DMS53 treated with DMSO at 0.1 percent for 48 hours (cell line): Measurements from ENCODE around the gene PRSS56.

Experiments
- DNase-seq: peaks from one replicate; lab custom pipeline; 2025; ENCODE audit not compliant: unreplicated experiment; lab: John Stamatoyannopoulos, UW

The PRSS56 gene

DNA sequence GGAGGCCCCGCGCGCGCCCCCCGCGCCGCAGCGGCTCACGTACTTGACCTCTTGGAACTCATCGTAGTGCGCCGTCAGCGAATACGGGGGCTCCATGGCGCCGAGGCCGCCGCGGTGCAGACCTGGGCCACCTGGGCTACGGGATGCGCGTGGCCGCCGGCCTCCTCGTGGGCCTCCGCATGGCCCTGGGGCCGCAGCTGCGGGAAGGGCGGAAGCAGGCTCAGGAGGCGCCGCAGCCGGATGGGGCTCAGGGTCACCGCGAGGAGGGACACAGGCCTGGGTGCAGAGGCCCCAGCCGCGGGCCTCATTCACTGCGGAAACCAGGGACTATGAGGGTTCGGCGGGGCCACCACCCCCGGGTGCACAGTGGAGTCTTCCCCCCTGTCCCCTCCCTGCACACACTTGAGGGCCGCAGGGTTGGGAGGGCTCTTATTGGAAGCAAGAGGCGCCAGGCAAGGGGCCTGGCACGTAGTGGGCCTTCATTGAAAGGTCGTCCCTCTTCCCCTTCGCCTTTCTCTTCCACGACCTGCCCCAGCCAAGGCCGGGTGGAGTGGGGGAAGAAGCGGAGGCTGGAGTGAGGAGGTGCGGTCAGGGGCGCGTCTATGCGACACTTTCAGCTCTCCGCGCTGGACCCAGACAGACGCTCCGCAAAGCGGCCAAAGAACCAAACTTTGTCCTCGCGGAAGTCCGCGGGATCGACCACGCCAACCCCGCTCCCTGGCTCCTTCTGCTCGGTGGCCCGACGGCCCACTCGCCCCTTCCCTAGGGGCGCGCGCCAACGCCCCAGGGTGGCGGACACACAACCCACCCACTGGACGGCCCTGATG, 33.4 kb upstream of the PRSS56 start:
- DNase-seq: no peak

DNA sequence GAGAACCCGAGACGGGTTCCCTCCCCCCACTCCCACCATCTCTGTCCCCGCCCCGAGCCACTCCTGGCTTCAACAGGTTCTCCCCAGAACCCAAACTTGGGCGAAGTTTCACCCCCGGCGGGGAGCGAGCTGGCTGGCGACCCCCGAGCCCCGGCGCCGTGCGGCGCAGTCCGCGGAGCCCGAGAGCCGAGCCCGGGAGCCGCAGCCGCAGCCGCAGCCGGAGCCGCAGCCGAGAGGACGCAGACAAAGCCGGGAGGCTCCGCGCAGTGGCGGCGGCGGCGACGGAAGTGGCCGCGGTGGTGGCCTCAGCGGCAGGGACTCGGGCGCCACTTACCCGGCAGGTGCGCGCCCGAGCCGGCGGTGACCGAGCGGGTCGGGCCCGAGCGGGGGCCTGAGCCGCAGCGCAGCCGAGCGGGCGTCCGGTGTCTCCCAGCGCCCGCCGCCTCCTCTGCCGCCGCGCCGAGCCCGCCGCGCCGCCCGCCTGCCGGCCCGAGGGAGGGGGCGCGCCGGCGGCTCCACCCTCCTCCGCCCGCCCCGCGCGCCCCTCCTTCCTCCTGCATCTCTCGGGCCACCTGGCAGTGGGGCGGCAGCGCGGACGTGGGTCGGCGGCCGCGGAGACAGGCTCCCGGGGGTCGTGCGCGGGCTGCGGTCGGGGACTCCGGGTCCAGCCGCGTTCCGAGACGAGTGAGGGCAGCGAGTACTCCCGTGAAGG, 32.6 kb upstream of the PRSS56 start, which contains the start of gene ECEL1:
TSS of gene ECEL1 (minus strand) at position 450 of the 712 bp plus-strand sequence. CDS start 1,181 bp downstream, outside the sequence.
- DNase-seq: no peak

DNA sequence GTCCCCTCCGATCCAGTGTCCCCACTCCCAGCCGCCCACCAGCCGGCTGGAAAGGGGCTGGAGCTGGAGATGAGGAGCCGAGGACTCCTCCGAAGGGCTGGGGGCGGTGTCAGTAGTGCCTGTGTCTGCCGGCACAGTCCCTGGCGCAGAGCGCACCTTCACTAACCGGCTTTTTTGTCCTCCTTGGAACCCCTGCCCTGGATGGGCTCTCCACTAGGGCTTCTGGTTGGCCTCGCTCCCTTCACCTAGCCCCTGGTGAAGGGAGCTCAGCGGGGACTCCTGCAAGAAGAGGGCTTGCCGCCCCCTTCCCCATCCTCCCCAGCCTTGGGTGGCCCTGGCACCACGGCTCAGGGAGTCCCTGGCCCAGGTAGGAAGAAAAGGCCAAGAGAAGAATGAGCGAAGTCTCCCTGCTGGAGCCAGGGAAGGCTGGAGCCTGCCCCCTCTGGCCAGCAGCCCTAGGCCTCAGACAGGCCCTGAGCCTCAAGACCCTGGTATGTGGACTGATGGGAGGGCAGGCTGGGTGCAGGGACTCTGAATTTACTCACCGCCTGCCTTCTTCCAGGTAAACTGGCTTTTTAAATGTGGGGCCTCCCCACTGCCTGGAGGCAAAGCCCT, 32.0 kb upstream of the PRSS56 start:
- DNase-seq: no peak

GRCh38 chr2:232488721-232489300, 31.4 kb upstream of the PRSS56 start:
- DNase-seq: no peak

DNA sequence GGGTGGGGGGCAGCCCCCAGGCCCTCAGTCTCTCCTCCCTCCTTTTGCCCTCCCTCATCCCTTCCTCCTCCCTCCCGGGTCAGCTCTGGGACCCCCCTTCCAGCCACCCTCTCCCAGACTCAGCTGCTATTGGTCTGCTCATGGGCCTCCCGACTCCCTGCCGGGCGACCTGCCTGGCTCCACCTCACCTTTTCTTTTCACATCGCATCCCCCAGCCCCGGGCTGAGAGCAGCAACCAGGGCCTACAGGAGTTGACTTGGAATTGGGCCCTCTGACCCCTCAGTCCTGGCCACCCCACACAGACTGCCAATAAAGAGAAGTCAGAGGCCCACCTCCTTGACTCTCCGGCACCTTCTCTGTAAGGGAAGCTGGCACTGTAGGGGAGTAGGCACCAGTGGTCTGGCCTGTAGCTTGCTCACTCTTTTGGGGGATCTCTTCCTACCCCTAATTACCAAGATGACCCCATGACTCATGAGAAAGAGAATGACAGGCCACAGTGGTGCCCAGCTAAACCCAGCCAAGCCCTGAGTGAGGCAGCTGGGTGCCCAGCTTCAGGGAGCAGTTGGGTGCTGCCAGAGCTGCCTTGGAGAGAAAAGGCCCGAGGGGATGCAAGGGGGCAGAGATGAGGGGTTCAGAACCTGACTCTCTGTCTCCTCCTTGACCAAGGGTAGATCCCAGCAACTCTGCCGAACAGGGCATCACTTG, 30.5 kb upstream of the PRSS56 start:
- no peak for DNase-seq

GRCh38 chr2:232490221-232491138, 29.7 kb upstream of the PRSS56 start:
- no peak for DNase-seq

DNA sequence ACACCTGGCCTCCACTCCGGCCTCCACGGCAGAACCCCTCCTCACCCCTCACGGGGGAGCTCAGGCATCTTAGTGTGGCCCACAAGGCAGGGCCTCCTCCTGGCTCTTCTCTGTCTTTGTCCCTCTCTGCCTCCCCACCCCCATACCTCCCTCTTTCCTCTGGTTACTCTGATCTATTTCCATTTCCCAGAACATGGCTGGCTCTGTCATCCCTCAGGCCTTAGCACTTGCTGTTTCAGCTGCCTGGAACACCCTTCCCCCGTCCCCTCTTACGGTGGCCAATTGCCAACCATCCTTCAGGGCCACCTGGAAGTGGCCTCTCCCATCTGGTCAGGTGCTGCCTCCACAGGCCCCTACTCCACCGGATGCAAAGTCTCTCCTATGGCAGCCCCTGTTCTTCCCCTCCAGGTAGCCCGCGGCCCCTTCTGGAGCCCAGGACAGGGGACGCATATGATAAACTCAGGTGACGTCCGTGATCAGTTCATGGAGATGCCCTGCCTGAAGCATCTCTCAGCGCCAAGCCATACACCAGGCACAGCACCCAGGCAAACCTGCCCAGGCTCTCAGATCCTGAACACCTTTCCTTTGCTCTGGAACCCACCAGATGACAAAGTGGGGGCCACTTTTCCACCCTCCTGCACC, 28.9 kb upstream of the PRSS56 start:
- no peak for DNase-seq

DNA sequence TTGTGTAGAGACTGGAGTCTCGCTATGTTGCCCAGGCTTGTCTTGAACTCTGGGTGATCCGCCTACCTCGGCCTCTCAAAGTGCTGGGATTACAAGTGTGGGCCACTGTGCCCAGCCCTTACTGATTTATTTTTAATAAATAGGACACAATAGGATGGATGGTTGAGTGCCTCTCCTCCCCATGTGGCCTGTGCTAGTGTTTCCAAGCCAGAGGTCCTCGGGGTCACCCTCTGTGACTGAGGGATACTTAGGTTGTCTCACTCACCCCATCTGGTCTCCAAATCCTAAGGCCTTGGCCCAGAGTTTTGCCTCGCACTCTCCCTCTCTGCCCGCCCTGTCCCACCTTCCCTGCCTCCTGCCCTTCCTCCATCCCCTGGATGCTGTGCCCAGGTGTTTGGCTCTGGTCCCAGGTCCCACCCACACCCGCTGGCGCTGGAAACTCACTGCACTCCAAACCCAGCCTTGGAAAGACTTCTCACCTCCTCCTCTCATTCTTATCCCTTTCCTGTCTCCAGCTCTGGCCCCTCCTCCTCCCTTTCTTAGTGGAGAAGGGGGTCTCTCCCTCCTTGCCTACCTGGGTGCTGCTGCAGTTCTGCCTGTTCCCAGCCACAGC, 27.8 kb upstream of the PRSS56 start:
- DNase-seq: no peak

GRCh38 chr2:232492963-232493700, 27.1 kb upstream of the PRSS56 start:
- DNase-seq: no peak

DNA sequence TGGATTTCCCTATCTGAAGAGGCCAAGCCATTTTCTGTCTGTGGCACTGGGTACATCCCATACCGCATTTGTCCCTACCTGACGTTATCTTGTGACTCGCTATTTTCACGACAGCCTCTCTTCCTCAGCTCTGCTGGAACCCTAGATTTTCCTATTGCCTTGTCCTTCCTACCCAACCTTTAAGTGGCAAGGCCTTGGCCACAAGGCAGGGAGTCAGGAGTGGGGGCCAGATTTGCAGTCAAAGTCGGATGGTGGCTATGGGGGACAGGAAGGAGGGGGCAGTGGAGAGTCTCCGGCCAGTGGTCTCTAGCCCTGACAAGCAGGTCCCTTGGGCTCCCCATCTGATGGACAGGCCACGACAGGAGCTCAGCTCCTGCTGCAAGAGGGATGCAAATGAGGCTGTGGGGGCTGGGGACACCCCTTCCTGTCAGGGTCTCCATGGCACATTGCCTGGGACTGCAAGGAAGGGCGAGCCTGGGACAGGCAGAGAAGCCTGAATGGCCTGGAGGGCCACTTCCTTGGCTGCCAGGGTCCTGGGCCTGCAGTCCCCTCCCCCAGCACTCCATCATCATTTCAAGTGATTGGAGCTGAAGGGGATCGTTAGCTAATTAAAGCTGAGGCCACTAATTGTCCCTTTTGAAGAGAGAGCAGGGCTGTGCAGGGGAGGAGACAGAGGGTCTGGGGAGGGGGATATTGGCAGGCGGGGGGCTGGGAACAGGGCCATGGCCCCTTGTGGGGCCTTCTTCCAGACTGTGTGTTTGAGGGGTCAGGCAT, 26.3 kb upstream of the PRSS56 start:
- no peak for DNase-seq

DNA sequence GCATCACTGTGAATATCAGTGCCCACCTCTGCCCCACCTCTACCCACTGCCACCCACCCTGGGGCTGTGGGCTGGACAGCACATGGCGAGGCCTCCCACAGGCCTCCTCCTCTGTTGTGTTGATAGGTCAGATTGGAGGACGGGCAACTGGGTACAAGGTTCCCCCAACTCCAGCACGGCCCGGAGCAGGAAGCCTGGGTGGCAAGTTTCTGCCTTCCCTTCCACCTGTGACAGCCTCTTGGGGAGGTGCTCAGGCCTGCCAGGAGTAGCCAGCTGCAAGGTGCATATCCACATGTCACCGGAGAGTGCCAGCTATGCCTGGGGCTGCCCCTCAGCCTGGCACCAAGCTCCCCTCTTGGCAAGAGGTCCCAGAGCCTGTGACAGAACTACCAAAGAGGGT, 25.6 kb upstream of the PRSS56 start:
- DNase-seq: no peak

DNA sequence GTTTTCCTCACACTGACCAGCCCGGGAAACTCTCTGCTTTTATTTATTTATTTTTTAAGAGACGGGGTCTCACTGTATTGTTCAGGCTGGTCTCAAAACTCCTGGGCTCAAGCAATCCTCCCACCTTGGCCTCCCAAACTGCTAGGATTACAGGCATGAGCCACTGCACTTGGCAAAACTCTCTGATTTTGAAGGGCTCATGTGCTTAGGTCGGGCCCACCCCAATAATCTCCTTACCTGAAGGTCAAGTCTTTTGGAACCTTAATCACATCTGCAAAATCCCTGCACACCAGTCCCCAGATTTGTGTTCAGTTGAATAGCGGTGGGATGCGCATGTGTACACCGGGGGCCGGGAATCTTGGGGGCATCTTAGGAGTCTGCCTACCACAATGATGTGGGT, 24.9 kb upstream of the PRSS56 start:
- no peak for DNase-seq

- DNase-seq: no peak
These were observed 23.5 kb upstream of the PRSS56 start for GRCh38 chr2:232496501-232497270.

DNA sequence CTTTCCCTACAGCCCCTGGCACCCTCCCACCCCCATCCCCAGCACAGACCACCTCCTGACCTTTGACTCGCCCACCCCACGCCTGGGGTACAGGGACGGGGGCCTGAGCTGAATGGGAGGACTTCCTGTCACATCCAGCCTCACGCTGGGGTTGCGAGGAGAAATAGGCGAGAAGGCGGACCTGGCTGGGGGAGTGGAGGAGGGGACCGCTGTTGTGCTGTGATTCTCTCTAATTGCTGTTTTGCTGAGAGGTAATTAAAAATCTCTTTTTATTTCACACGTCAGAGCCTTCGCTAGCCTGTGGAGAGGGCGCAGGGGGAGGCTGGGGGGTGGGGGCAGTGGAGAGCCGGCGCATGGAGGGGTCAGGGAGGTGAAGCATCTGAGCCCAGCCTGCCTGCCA, 22.8 kb upstream of the PRSS56 start:
- DNase-seq: no peak

GRCh38 chr2:232498452-232498851, 21.7 kb upstream of the PRSS56 start:
- no peak for DNase-seq

DNA sequence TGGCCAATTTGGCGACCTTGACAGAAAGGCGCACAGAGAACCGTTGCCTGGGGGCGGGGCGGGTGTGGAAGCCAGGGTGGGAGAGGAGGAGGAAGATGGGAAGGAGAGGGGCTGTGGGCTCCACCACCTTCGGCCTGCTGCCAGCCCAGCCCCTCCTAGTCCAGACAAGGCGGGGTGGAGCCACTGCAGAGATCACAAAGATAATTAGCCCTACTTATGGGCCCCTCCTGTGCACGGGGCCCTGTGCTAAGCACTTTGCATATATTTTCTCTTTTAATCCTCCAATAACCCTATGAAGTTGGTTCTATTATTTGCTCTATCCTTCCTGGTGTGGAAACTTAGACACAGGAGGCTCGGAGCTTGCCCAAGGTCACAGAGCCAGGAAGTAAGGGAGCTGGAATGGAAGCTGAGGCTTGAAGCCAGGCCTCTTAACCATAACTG, 18.8 kb upstream of the PRSS56 start:
- no peak for DNase-seq
